GM18499 (cell line): Measurements from ENCODE around the gene AJM1.
"Not testable (repeated sequence)": the region's sequence is repeated elsewhere in the genome, so short reads cannot be mapped to it uniquely, and the experiment has no call there.

Experiments
- ATAC-seq: cut with Tn5 transposase; IDR thresholded peaks from one replicate; pipeline ENCODE4 v1.9.1; 2021; ENCODE audit warnings: moderate number of reproducible peaks; ENCODE audit not compliant: insufficient read depth, unreplicated experiment

The AJM1 gene

GRCh38 chr9:136865768-136866103, 23.5 kb downstream of the AJM1 start:
- no peak for ATAC-seq

DNA sequence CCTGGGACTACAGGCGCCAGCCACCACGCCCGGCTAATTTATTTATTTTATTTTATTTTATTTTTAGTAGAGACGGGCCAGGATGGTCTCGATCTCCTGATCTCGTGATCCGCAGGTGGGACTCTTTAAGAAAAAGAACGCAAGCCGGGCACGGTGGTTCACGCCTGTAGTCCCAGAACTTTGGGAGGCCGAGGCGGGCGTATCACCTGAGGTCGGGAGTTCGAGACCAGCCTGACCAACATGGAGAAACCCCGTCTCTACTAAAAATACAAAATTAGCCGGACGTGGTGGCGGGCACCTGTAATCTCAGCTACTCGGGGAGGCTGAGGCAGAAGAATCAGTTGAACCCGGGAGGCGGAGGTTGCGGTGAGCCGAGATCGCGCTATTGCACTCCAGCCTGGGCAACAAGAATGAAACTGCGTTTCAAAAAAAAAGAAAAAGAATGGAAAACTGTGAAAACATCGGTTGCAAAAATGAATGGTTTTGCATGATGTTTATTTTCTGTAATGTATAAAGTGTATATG, 24.7 kb downstream of the AJM1 start:
- not testable (repeated sequence) for ATAC-seq

DNA sequence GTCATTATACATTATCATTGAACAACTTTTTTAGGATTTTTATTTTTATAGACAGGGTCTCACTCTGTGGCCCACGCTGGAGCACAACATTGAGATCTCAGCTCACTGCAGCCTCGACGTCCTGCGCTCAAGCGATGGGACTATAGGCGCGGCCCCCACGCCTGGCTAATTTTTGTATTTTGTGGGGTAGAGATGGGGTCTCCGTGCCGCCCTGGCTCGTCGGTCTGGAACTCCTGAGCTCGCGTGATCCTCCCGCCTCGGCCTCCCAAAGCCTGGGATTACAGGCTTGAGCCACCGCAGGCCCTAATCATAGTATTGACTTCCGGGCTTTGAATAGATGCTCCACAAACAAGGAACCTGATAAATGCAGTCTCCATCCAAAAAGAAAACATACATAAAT, 25.2 kb downstream of the AJM1 start:
- ATAC-seq: no peak

- ATAC-seq: no peak
These were observed 25.6 kb downstream of the AJM1 start for GRCh38 chr9:136867917-136868316.

DNA sequence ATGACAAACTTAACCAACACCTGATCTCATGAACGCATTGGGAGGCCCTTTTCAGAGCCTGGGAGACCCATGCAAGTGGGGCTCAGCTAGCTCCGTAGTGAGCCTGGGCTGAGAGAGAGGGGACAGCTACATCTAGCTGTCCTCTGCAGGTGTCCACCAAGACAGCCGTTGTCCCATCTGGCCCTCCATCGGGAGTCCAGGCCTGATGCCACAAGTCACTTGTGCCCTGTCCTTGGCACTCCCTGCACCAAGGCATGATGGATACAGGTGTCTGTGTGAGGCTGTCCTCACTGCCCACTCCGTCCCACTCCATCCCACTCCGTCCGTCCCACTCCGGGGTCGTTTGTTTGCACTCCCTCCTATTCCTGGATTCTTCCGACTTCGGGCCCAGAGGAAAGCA, 26.4 kb downstream of the AJM1 start:
- ATAC-seq: no peak

DNA sequence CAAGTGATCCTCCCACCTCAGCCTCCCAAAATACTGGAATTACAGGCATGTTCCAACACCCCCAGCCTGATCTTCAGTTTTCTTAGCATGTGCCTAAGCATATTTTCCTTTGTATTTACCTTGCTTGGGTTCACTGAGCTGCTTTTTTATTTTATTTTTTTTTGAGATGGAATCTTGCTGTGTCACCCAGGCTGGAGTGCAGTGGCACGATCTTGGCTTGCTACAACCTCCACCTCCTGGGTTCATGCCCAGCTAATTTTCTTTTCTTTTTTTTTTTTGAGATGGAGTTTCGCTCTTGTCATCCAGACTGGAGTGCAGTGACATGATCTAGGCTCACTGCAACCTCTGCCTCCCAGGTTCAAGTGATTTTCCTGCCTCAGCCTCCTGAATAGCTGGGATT, 27.3 kb downstream of the AJM1 start:
- not testable (repeated sequence) for ATAC-seq

DNA sequence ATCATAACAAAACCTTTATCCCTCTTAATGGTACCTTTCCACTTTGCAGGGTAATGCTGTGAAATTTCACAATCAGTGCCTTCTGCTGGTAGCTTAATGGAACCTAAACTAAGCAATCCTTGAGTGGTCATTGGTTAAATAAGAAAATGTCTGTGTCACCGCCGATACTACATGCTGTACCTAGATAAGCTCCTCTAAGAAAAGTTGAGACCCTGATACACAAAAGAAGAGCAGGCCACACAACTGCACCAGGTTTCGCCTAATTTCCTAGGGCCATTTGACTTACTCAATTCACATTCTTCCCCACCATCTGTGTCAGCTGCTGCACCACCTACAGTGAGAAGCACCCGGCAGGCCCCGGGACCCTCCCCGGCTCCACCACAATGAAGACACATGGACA, 32.9 kb downstream of the AJM1 start:
- ATAC-seq: no peak

- no peak for ATAC-seq
These were observed 34.2 kb downstream of the AJM1 start for GRCh38 chr9:136876476-136876875.

GRCh38 chr9:136880651-136881050, 38.4 kb downstream of the AJM1 start:
- no peak for ATAC-seq

DNA sequence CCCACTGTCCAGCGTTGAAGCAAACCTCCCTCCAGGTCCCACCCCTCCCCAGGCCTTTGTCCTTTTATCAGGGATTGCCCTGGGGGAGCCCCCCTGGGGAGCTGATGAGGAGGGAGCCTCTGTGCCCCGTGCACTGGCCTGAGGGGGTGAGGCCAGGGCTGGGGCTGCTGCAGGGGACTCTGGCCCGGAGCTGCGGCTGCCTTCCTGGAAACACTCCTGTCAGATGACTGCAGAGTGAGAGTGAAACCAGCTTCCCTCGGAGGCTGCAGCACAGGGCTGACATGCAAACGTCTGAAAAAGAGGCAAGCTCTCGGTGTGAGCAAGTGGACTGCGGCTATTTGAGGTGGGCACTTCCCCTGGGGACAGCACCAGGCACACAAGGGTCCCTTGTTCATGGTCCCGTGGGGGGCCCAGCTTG, 39.4 kb downstream of the AJM1 start:
- no peak for ATAC-seq

GRCh38 chr9:136882109-136882946, 40.0 kb downstream of the AJM1 start:
- no peak for ATAC-seq

DNA sequence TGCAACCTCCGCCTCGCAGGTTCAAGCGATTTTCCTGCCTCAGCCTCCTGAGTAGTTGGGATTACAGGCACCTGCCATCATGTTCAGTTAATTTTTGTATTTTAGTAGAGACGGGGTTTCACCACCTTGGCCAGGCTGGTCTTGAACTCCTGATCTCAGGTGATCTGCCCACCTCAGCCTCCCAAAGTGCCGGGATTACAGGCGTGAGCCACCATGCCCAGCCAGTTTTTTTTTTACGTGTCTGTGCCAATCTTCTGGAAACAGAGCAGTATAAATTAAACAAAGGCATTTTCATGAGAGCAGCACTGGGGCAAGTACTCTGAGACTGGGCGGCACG, 40.6 kb downstream of the AJM1 start:
- ATAC-seq: not testable (repeated sequence)

GRCh38 chr9:136883670-136884069, 41.4 kb downstream of the AJM1 start:
- not testable (repeated sequence) for ATAC-seq

- ATAC-seq: peak; percentile 44
These were observed 43.8 kb downstream of the AJM1 start, which contains the start of gene TRAF2 for GRCh38 chr9:136885950-136886578. TRAF2 (plus strand) TSS chr9:136886516; CDS start chr9:136898741, 12,225 bp downstream.

GRCh38 chr9:136886610-136887597, 44.6 kb downstream of the AJM1 start:
- no peak for ATAC-seq

- ATAC-seq: no peak
These were observed 46.2 kb downstream of the AJM1 start for GRCh38 chr9:136888454-136888853.

DNA sequence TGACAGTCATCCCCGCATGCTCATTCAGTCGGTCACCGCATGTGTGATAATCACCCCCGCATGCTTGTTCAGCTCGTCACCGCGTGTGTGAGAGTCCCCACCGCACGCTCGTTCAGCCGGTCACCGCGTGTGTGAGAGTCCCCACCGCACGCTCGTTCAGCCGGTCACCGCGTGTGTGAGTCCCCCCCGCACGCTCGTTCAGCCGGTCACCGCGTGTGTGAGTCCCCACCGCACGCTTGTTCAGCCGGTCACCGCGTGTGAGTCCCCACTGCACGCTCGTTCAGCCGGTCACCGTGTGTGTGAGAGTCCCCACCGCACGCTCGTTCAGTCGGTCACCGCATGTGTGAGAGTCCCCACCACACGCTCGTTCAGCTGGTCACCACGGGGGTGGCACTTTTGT, 47.6 kb downstream of the AJM1 start:
- no peak for ATAC-seq

GRCh38 chr9:136890661-136891060, 48.4 kb downstream of the AJM1 start:
- no peak for ATAC-seq
